Choroid plexus epithelial cell (primary cell): ENCODE measurements around the gene PLSCR4.
"Not testable (repeated sequence)": the region's sequence is repeated elsewhere in the genome, so short reads cannot be mapped to it uniquely, and the experiment has no call there.

Experiments used
- DNase-seq: peaks from one replicate; pipeline ENCODE4 v3.0.0-alpha.2; 2010; ENCODE audit warnings: low read depth
- H3K4me3 ChIP-seq: 2 replicates; pipeline ENCODE4 v1.5.1; 2011; ENCODE audit warnings: low read depth, mild to moderate bottlenecking, control low read depth, low read length, moderate library complexity
- CTCF ChIP-seq: conservative IDR thresholded peaks from 2 replicates; pipeline ENCODE4 v1.5.1; 2011; ENCODE audit warnings: low read depth, mild to moderate bottlenecking, control low read depth, inconsistent platforms, low read length, moderate library complexity

The PLSCR4 gene

GRCh38 chr3:146250449-146251382, at the start of gene PLSCR4:
TSS of gene PLSCR4 (minus strand) at chr3:146251105. CDS start at chr3:146222071, 29,034 bp downstream.
- DNase-seq, result peak; percentile 86

GRCh38 chr3:146293401-146293800, 42.5 kb upstream of the PLSCR4 start:
- DNase-seq, H3K4me3 ChIP-seq: not testable (repeated sequence)

More at GRCh38 chr3:146250449-146251382, at the start of gene PLSCR4:
- no peak for TF ChIP-seq CTCF
- H3K4me3 ChIP-seq, result peak within 1 kb of the TSS; percentile 72

- H3K4me3 ChIP-seq, result no peak overlapping the region
- DNase-seq, result no peak
- TF ChIP-seq CTCF, result no peak
Observed at GRCh38 chr3:146283781-146284445, 33.0 kb upstream of the PLSCR4 start.

GRCh38 chr3:146280864-146281263, 30.0 kb upstream of the PLSCR4 start:
- DNase-seq, result no peak
- no peak for TF ChIP-seq CTCF
- no peak overlapping the region for H3K4me3 ChIP-seq

GRCh38 chr3:146279951-146280350, 29.0 kb upstream of the PLSCR4 start:
- no peak for TF ChIP-seq CTCF

GRCh38 chr3:146279013-146279412, 28.1 kb upstream of the PLSCR4 start:
- no peak for TF ChIP-seq CTCF
- H3K4me3 ChIP-seq, result no peak overlapping the region
- no peak for DNase-seq

More at GRCh38 chr3:146279951-146280350, 29.0 kb upstream of the PLSCR4 start:
- DNase-seq, result no peak
- H3K4me3 ChIP-seq, result no peak overlapping the region

- DNase-seq, result peak; percentile 95
- no peak overlapping the region for H3K4me3 ChIP-seq
- no peak for TF ChIP-seq CTCF
Observed at GRCh38 chr3:146277953-146278631, 27.2 kb upstream of the PLSCR4 start.
